C4-2B (cell line): ENCODE data around the gene ADAM15.
A peak's percentile ranks its signal among the peaks of the same experiment; 100 is the strongest.

Experiments
- H3K27ac ChIP-seq: fragments of 450-650 bp; 2 replicates; pipeline ENCODE4 v1.5.1; 2017
- CTCF ChIP-seq: fragments of 450-650 bp; conservative IDR thresholded peaks from 2 replicates; pipeline ENCODE4 v1.5.1; 2017; ENCODE audit warnings: mild to moderate bottlenecking
- ZFX ChIP-seq: fragments of 450-650 bp; IDR thresholded peaks from 2 replicates; pipeline ENCODE4 v1.6.1; 2017

The ADAM15 gene

GRCh38 chr1:155062702-155063411 is 11.7 kb downstream of the ADAM15 start:
- TF ChIP-seq ZFX (no peak), CTCF (no peak)
- H3K27ac ChIP-seq, result peak overlapping the region; percentile 91

GRCh38 chr1:155063550-155064110 is 12.5 kb downstream of the ADAM15 start, which contains the start of gene EFNA4:
Gene EFNA4, plus strand, starts transcription at chr1:155063740. Its CDS starts 84 bp downstream, at chr1:155063824.
- TF ChIP-seq CTCF (no peak), ZFX (peak; percentile 28; the same call in 1 of the 2 replicates)
- H3K27ac ChIP-seq, result peak within 1 kb of the TSS; percentile 91

GRCh38 chr1:155064111-155064831 is 13.2 kb downstream of the ADAM15 start:
- peak overlapping the region; percentile 91 for H3K27ac ChIP-seq
- TF ChIP-seq ZFX, result no peak
- TF ChIP-seq CTCF, result no peak

GRCh38 chr1:155064832-155065429 is 13.8 kb downstream of the ADAM15 start:
- TF ChIP-seq ZFX (no peak), CTCF (no peak)
- H3K27ac ChIP-seq, result peak overlapping the region; percentile 91; the same call in 1 of the 2 replicates

GRCh38 chr1:155066777-155067176 is 15.7 kb downstream of the ADAM15 start:
- TF ChIP-seq ZFX (no peak), CTCF (no peak)
- H3K27ac ChIP-seq, result no peak overlapping the region

GRCh38 chr1:155068599-155068998 is 17.5 kb downstream of the ADAM15 start:
- TF ChIP-seq ZFX (no peak), CTCF (no peak)
- H3K27ac ChIP-seq, result no peak overlapping the region
